SJCRH30 (cell line): ENCODE data around the gene CCNF. TPM values are rescaled to one million over a fixed set of nuclear protein-coding genes. Genes with fewer than 3 reads are reported as not detected.
"Not testable (repeated sequence)": the region's sequence is repeated elsewhere in the genome, so short reads cannot be mapped to it uniquely, and the experiment has no call there.

Experiments
- DNase-seq, 2 experiments: peaks; one replicate each; pipeline ENCODE4 v3.0.0-alpha.2; 2015 to 2020
- H3K27ac ChIP-seq: fragments of 250-450 bp; sonication (Bioruptor Pico); 2 replicates; pipeline ENCODE4 v1.5.1; 2020; ENCODE audit warnings: mild to moderate bottlenecking, moderate library complexity
- H3K27me3 ChIP-seq: fragments of 250-450 bp; sonication (Bioruptor Pico); 2 replicates; pipeline ENCODE4 v1.5.1; 2020; ENCODE audit warnings: mild to moderate bottlenecking, moderate library complexity
- H3K36me3 ChIP-seq: fragments of 250-450 bp; sonication (Bioruptor Pico); 2 replicates; pipeline ENCODE4 v1.5.1; 2020; ENCODE audit warnings: mild to moderate bottlenecking, moderate library complexity
- H3K4me1 ChIP-seq: fragments of 250-450 bp; sonication (Bioruptor Pico); 2 replicates; pipeline ENCODE4 v1.5.1; 2020; ENCODE audit warnings: mild to moderate bottlenecking, moderate library complexity
- H3K4me3 ChIP-seq: fragments of 250-450 bp; sonication (Bioruptor Pico); 2 replicates; pipeline ENCODE4 v1.5.1; 2020; ENCODE audit warnings: mild to moderate bottlenecking, moderate library complexity
- H3K9me3 ChIP-seq: fragments of 250-450 bp; sonication (Bioruptor Pico); replicated peaks from 2 replicates; pipeline ENCODE4 v1.5.1; 2020; ENCODE audit warnings: mild to moderate bottlenecking, moderate library complexity
- total RNA-seq: library from RNA; depleted of rRNA; stranded (reverse); fragments of >200 nt; shearing (Covaris generic); gene quantifications from 2 replicates; pipeline ENCODE4 v1.2.3, GENCODE V29; 2014

Gene CCNF
- total RNA-seq, 1 experiment from 2014 or later = 54.8 TPM

DNA sequence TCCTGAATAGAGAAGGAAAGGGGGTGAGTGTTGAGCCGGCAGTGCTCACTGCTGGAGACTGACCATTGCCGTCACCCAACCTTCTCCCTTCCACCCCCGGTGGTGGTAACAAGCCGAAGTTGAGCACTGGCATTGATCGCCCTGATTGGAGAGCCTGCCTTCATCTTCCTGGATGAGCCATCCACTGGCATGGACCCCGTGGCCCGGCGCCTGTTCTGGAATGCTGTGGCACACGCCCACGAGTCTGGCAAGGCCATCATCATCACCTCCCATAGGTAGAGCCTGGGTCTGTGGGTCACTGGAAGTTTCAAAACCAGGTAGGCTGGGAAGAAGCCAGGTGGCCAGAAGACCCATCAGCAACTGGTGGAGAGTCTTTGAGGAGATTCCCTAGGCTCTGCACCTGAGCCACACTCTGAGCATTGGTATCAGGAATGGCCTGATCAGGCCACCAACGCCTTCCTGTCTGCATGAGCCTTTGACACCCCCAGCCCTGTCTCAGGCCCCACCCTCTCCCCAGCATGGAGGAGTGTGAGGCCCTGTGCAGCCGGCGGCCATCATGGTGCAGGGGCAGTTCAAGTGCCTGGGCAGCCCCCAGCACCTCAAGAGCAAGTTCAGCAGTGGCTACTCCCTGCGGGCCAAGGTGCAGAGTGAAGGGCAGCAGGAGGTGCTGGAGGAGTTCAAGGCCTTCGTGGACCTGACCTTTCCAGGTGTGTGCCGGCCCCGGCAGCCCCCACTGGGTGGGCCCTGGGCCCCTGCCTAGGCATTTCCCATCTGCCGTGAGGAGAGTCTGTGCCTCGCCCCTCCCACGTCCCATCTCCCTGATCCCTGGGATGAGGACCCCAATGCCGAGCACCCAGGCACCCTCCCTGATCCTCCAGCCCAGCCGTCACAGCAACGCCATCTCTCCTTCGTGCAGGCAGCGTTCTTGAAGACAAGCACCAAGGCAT, 4.9 kb upstream of the CCNF start:
- Histone ChIP-seq H3K9me3 (no peaks in the 10 kb centered on the region), H3K36me3 (no peaks in the 10 kb centered on the region), H3K4me3 (no peak overlapping the region), H3K27ac (no peak overlapping the region), H3K4me1 (peaks cover 3% of the 10 kb centered on the region; the same call in 1 of the 2 replicates), H3K27me3 (no peaks in the 10 kb centered on the region)
- DNase-seq = no peak

GRCh38 chr16:2425008-2425518, 4.2 kb upstream of the CCNF start:
- peaks cover 3% of the 10 kb centered on the region; the same call in 1 of the 2 replicates for H3K4me1 ChIP-seq

GRCh38 chr16:2425825-2426430, 3.3 kb upstream of the CCNF start:
- Histone ChIP-seq H3K4me3 (no peak overlapping the region), H3K4me1 (peaks cover 3% of the 10 kb centered on the region; the same call in 1 of the 2 replicates), H3K36me3 (peaks cover under 1% of the 10 kb centered on the region; the same call in 1 of the 2 replicates), H3K27me3 (no peaks in the 10 kb centered on the region), H3K27ac (no peak overlapping the region), H3K9me3 (no peaks in the 10 kb centered on the region)
- DNase-seq = no peak

More at GRCh38 chr16:2425008-2425518, 4.2 kb upstream of the CCNF start:
- no peaks in the 10 kb centered on the region for H3K9me3 ChIP-seq
- no peaks in the 10 kb centered on the region for H3K36me3 ChIP-seq
- H3K27ac ChIP-seq = no peak overlapping the region
- DNase-seq = no peak
- no peaks in the 10 kb centered on the region for H3K27me3 ChIP-seq
- no peak overlapping the region for H3K4me3 ChIP-seq

- no peak overlapping the region for H3K4me3 ChIP-seq
- no peaks in the 10 kb centered on the region for H3K27me3 ChIP-seq
- no peak for DNase-seq
- no peaks in the 10 kb centered on the region for H3K9me3 ChIP-seq
- no peak overlapping the region for H3K27ac ChIP-seq
- H3K36me3 ChIP-seq = peaks cover 4% of the 10 kb centered on the region; the same call in 1 of the 2 replicates
- peaks cover 3% of the 10 kb centered on the region; the same call in 1 of the 2 replicates for H3K4me1 ChIP-seq
Observed at GRCh38 chr16:2426941-2427361, 2.3 kb upstream of the CCNF start.

DNA sequence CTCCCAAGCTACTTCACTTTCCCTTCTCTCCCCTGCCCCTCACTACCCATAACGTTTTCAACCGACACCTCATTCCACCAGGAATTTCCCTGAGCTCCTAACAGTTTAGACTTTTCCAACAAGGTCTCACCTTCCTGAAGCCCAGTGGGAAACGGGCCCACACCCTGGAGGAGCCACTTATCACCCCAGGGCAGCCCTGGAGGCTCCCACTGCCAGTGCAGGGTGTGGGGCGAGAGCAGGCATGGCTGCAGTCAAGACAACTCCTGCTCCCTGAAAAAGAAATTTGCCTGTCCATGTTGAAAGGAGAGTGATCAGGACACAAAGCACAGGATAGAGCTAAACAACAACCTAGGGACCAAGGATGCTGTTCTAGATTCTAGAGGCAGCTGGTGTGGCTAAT, 1.7 kb upstream of the CCNF start:
- H3K4me3 ChIP-seq = no peak overlapping the region
- no peaks in the 10 kb centered on the region for H3K27me3 ChIP-seq
- peaks cover 3% of the 10 kb centered on the region; the same call in 1 of the 2 replicates for H3K4me1 ChIP-seq
- H3K27ac ChIP-seq = no peak overlapping the region
- peaks cover 10% of the 10 kb centered on the region for H3K36me3 ChIP-seq
- H3K9me3 ChIP-seq = no peaks in the 10 kb centered on the region
- no peak for DNase-seq

DNA sequence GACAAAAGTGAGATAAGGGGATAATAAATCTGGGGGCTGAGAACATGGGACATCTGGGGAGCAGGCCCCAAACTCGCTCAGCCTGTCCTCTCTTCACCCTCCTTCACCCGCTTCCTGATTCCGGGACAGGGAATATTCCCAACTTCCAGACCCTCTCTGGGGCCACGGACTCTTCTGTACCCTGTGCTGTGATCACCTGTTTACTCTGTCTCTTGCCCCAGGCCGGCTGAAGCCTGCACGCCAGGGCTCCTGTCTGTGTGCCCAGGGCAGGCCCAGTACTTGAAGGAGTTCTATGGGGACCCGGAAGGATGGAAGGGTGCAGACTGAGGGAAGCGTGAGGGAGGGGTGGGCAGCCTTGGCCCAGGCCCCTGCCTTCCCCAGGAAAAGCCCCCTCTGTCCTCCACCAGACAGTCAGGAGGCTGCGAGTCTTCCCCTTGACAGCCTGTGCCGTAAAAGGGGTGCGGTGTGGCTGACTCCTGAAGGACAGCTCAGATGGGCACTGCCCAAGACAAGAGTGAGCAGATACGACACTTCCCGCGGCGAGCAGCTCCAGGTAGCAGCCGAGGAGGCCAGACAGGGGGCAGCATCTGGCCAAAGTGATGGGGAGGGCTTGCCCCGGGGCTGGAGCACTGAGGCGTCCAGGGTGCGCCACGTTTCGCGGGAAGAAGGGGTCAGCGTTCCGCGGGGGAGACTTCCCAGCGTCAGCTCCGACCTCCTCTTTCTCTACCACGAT, 1.0 kb upstream of the CCNF start:
- peak overlapping the region; percentile 99 for H3K4me3 ChIP-seq
- H3K4me1 ChIP-seq = peaks cover 3% of the 10 kb centered on the region; the same call in 1 of the 2 replicates
- H3K27ac ChIP-seq = peak overlapping the region; percentile 79
- no peaks in the 10 kb centered on the region for H3K27me3 ChIP-seq
- H3K36me3 ChIP-seq = peaks cover 16% of the 10 kb centered on the region
- H3K9me3 ChIP-seq = no peaks in the 10 kb centered on the region
- peak; percentile 52 to 55 for DNase-seq

GRCh38 chr16:2428784-2429033, 538 bp upstream of the CCNF start:
- Histone ChIP-seq H3K9me3 (no peaks in the 10 kb centered on the region), H3K27me3 (no peaks in the 10 kb centered on the region), H3K27ac (peak overlapping the region; percentile 79), H3K36me3 (peaks cover 21% of the 10 kb centered on the region), H3K4me1 (peaks cover 3% of the 10 kb centered on the region; the same call in 1 of the 2 replicates), H3K4me3 (peak overlapping the region; percentile 99)
- DNase-seq = no peak

DNA sequence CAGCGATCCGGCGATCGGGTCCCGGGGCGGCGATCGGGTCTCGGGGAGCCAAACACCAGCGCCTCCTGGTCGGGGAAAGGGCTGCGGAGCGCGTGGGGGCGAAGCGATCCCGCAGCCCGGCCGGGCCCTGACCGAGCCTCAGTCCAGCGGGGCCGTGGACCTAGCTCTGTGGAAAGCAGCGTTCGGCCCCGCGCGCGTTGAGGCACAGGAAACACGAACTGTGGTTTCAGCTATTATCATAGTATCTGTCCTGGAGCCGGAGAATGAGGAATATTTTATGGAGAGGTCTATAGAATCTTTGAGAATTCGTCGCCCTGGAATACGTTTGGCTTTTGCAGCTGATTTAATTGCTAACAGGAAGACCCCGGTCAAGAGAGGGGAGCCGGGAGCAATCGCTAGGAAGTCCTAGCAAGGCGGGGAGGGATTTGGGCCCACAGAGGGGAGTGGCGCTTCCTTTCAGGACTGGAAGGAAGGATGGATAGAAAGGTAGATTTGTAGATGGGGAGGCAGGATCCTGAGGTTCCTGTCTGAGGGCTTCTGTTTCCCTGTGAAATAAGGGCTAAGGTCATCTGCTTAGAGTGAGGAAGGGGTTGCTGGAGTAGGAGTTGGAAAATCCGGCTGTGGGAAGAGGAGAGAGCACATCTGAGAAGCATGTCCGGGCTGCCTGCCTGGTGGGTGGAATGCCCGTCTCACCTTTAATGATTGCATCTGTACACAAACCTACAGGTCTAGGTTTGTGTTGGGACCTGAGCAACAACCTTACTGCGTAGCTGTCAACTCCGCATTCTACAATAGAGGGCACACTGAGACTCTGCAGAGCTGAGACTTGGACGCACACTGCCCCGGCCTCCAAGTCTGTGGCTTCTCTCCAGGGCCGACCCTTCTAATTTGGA, 770 bp downstream of the CCNF start:
- Histone ChIP-seq H3K4me3 (peak overlapping the region; percentile 99), H3K36me3 (peaks cover 32% of the 10 kb centered on the region), H3K9me3 (no peaks in the 10 kb centered on the region), H3K27ac (peak overlapping the region; percentile 51), H3K27me3 (no peaks in the 10 kb centered on the region), H3K4me1 (peaks cover 3% of the 10 kb centered on the region; the same call in 1 of the 2 replicates)
- peak in 1 of 2 experiments; percentile 41 for DNase-seq

GRCh38 chr16:2432286-2432685, 3.0 kb downstream of the CCNF start:
- no peaks in the 10 kb centered on the region for H3K27me3 ChIP-seq
- no peak overlapping the region for H3K4me3 ChIP-seq
- H3K27ac ChIP-seq = no peak overlapping the region
- DNase-seq = no peak
- no peaks in the 10 kb centered on the region for H3K9me3 ChIP-seq
- H3K36me3 ChIP-seq = peaks cover 51% of the 10 kb centered on the region
- H3K4me1 ChIP-seq = peaks cover 3% of the 10 kb centered on the region; the same call in 1 of the 2 replicates

GRCh38 chr16:2432801-2433505, 3.7 kb downstream of the CCNF start:
- no peak overlapping the region for H3K27ac ChIP-seq
- no peak overlapping the region for H3K4me3 ChIP-seq
- no peak for DNase-seq
- peaks cover 54% of the 10 kb centered on the region for H3K36me3 ChIP-seq
- H3K27me3 ChIP-seq = no peaks in the 10 kb centered on the region
- no peaks in the 10 kb centered on the region for H3K9me3 ChIP-seq
- H3K4me1 ChIP-seq = peaks cover 3% of the 10 kb centered on the region; the same call in 1 of the 2 replicates

GRCh38 chr16:2435236-2435635, 6.0 kb downstream of the CCNF start:
- not testable (repeated sequence) for H3K27ac ChIP-seq, H3K4me1 ChIP-seq, H3K27me3 ChIP-seq, H3K4me3 ChIP-seq, H3K9me3 ChIP-seq, DNase-seq
- H3K36me3 ChIP-seq = peaks cover 71% of the 10 kb centered on the region

DNA sequence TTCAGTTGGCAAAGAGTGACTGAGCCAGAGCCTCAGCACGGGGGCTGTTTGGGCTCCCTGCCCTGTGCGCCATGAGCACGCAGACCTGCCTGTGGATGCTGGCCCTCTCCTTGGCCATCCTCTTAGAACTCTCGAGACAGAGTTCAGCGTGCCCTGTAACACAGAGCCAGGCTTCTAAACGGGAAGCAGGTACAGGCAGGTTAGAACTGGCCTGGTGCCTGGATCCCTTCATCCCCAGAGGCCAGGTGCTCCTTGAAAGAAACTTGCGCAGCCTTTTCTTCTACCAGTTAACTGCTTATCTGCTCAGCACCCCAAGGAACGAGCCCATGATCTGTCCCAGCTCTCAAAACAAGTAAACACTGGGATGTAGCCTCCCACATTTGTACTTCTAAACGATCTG, 6.9 kb downstream of the CCNF start:
- H3K4me1 ChIP-seq = no peaks in the 10 kb centered on the region
- peaks cover 72% of the 10 kb centered on the region for H3K36me3 ChIP-seq
- H3K4me3 ChIP-seq = no peak overlapping the region
- no peaks in the 10 kb centered on the region for H3K9me3 ChIP-seq
- H3K27me3 ChIP-seq = no peaks in the 10 kb centered on the region
- no peak overlapping the region for H3K27ac ChIP-seq
- no peak for DNase-seq

DNA sequence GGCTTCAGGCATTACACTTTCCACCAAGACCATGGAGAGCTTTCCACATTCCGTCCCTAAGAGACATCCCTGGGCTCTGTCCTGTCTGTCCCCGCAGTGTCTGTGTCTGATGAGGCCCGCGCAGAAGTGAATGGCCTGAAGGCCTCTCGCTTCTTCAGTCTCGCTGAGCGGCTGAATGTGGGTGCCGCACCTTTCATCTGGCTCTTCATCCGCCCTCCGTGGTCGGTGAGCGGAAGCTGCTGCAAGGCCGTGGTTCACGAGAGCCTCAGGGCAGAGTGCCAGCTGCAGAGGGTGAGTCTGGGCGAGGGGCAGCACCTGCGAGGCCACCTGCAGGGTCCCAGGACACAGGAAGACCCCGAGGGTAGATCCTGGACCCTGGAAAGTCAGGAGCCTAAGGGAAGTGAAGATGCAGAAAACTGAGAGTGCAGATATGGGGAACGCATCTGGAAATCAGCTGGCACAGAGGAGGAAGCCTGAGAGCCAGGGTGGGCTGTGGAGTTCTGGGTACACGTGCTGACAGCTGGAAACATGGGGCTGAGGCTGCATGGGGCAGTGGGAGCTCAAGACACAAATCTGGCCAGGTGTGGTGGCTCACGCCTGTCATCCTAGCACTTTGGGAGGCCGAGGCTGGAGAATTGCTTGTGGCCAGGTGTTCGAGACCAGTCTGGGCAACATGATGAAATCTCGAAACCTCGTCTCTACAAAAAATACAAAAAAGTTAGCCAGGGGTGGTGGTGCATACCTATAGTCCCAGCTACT, 8.0 kb downstream of the CCNF start:
- Histone ChIP-seq H3K4me1 (no peaks in the 10 kb centered on the region), H3K36me3 (peaks cover 72% of the 10 kb centered on the region), H3K9me3 (no peaks in the 10 kb centered on the region), H3K4me3 (no peak overlapping the region), H3K27me3 (no peaks in the 10 kb centered on the region), H3K27ac (no peak overlapping the region)
- no peak for DNase-seq
